ENCODE measurements around the gene PARD3. TPM values are rescaled to one million over a fixed set of nuclear protein-coding genes. Genes with fewer than 3 reads are reported as not detected.

PARD3 gene
- total RNA-seq, 4 donors from 2014 or later = 150 to 172 (median 165) TPM

GRCh38 chr10:34526186-34526585, 288.9 kb downstream of the PARD3 start:
- 47 to 58% methylated on average over 3 of the region's 3 CpGs for WGBS, 2 donors
- intact Hi-C loops (cut with DNase I; ENCODE audit: low total_unique reads) = no loop called here
- TF ChIP-seq CTCF (IDR thresholded peaks at IDR 0.05) = no peak
- no peak for TF ChIP-seq POLR2A (IDR thresholded peaks at IDR 0.05)
- DNase-seq (ENCODE audit: low spot score in 2 of 2) = no peak
- no peak overlapping the region for H3K4me3 ChIP-seq (ENCODE audit: low read depth, poor library complexity, severe bottlenecking)

- TF ChIP-seq CTCF (IDR thresholded peaks at IDR 0.05) (no peak), POLR2A (IDR thresholded peaks at IDR 0.05) (no peak)
- intact Hi-C loops (cut with DNase I; ENCODE audit: low total_unique reads) = no loop called here
- WGBS, 2 donors = 83 to 89% methylated on average over 4 of the region's 4 CpGs
- no peak overlapping the region for H3K4me3 ChIP-seq (ENCODE audit: low read depth, poor library complexity, severe bottlenecking)
- no peak for DNase-seq (ENCODE audit: low spot score in 2 of 2)
Measured at GRCh38 chr10:34524369-34525091, 290.6 kb downstream of the PARD3 start.

GRCh38 chr10:34523017-34523767, 291.9 kb downstream of the PARD3 start:
- DNase-seq (ENCODE audit: low spot score in 2 of 2) = no peak
- TF ChIP-seq POLR2A (IDR thresholded peaks at IDR 0.05) (no peak), CTCF (IDR thresholded peaks at IDR 0.05) (no peak)
- H3K4me3 ChIP-seq (ENCODE audit: low read depth, poor library complexity, severe bottlenecking) = no peak overlapping the region
- intact Hi-C loops (cut with DNase I; ENCODE audit: low total_unique reads) = no loop called here
- WGBS, 2 donors = 80 to 91% methylated on average over 3 of the region's 3 CpGs

- intact Hi-C loops (cut with DNase I; ENCODE audit: low total_unique reads) = no loop called here
- H3K4me3 ChIP-seq (ENCODE audit: low read depth, poor library complexity, severe bottlenecking) = no peak overlapping the region
- 66 to 73% methylated on average over 6 of the region's 6 CpGs for WGBS, 2 donors
- no peak for DNase-seq (ENCODE audit: low spot score in 2 of 2)
- TF ChIP-seq CTCF (IDR thresholded peaks at IDR 0.05) (no peak), POLR2A (IDR thresholded peaks at IDR 0.05) (no peak)
Measured at GRCh38 chr10:34522546-34522945, 292.6 kb downstream of the PARD3 start.

GRCh38 chr10:34520510-34520909, 294.6 kb downstream of the PARD3 start:
- no peak overlapping the region for H3K4me3 ChIP-seq (ENCODE audit: low read depth, poor library complexity, severe bottlenecking)
- intact Hi-C loops (cut with DNase I; ENCODE audit: low total_unique reads) = no loop called here
- TF ChIP-seq POLR2A (IDR thresholded peaks at IDR 0.05) (no peak), CTCF (IDR thresholded peaks at IDR 0.05) (no peak)
- 76 to 92% methylated on average over 2 of the region's 2 CpGs for WGBS, 2 donors
- DNase-seq (ENCODE audit: low spot score in 2 of 2) = no peak
